Liver (tissue), 9 donors: Measurements from ENCODE around the gene STAP2. TPM values are rescaled to one million over a fixed set of nuclear protein-coding genes. Genes with fewer than 3 reads are reported as not detected.

Experiments used
- DNase-seq: peaks from one replicate; pipeline ENCODE4 v3.0.0-alpha.2; 2017; ENCODE audit warnings: low spot score
- H3K27ac ChIP-seq, 2 donors: one replicate each; pipeline ENCODE4 v1.7.0; 2013; ENCODE audit warnings: inconsistent platforms in 2 of 2, low read length in 2 of 2, control low read depth in 1 of 2, low read depth in 1 of 2, mild to moderate bottlenecking in 1 of 2
- H3K27me3 ChIP-seq, 4 donors: one replicate each; pipeline versions ENCODE4 v1.6.1 to v1.7.0; 2013; ENCODE audit warnings: low read length in 3 of 4, inconsistent platforms in 1 of 4, mild to moderate bottlenecking in 1 of 4, moderate library complexity in 1 of 4; ENCODE audit not compliant: control insufficient read depth in 4 of 4, insufficient read depth in 4 of 4
- H3K36me3 ChIP-seq, 4 donors: one replicate each; pipeline versions ENCODE4 v1.6.1 to v1.7.0; 2013; ENCODE audit warnings: low read length in 3 of 4, mild to moderate bottlenecking in 3 of 4, low read depth in 1 of 4, moderate library complexity in 1 of 4; ENCODE audit not compliant: control insufficient read depth in 4 of 4, insufficient read depth in 3 of 4
- H3K4me1 ChIP-seq, 4 donors: one replicate each; pipeline versions ENCODE4 v1.6.1 to v1.7.0; 2013; ENCODE audit warnings: low read length in 3 of 4, mild to moderate bottlenecking in 3 of 4, moderate library complexity in 1 of 4; ENCODE audit not compliant: control insufficient read depth in 4 of 4, insufficient read depth in 4 of 4
- H3K4me3 ChIP-seq, 3 donors: one replicate each; pipeline versions ENCODE4 v1.6.1 to v1.7.0; 2013; ENCODE audit warnings: low read length in 3 of 3, control low read depth in 1 of 3, low read depth in 1 of 3, mild to moderate bottlenecking in 1 of 3
- H3K9ac ChIP-seq, 2 donors: one replicate each; pipeline ENCODE4 v1.7.0; 2013; ENCODE audit warnings: low read length in 2 of 2, mild to moderate bottlenecking in 2 of 2, moderate library complexity in 2 of 2, control low read depth in 1 of 2, low read depth in 1 of 2
- H3K9me3 ChIP-seq, 4 donors: one replicate each; pipeline versions ENCODE4 v1.6.1 to v1.7.0; 2013; ENCODE audit warnings: low read length in 3 of 4; ENCODE audit not compliant: control insufficient read depth in 4 of 4
- FOXA1 ChIP-seq: IDR thresholded peaks from 2 replicates; pipeline ENCODE4 v1.6.1; 2016; ENCODE audit warnings: antibody characterized with exemption
- FOXA2 ChIP-seq: IDR thresholded peaks from 2 replicates; pipeline ENCODE4 v1.6.1; 2016; ENCODE audit warnings: antibody characterized with exemption
- GABPA ChIP-seq, 2 donors: IDR thresholded peaks in 1 of 2; conservative IDR thresholded peaks in 1 of 2; 2 replicates each; pipeline ENCODE4 v1.6.1; 2016; ENCODE audit warnings: antibody characterized with exemption in 2 of 2, mild to moderate bottlenecking in 1 of 2, moderate library complexity in 1 of 2
- HNF4A ChIP-seq, 2 donors: conservative IDR thresholded peaks; 2 replicates each; pipeline ENCODE4 v1.6.1; 2016; ENCODE audit warnings: antibody characterized with exemption in 2 of 2, mild to moderate bottlenecking in 2 of 2
- HNF4G ChIP-seq: IDR thresholded peaks from 2 replicates; pipeline ENCODE4 v1.6.1; 2016; ENCODE audit warnings: antibody characterized with exemption
- NR2F2 ChIP-seq: IDR thresholded peaks from 2 replicates; pipeline ENCODE4 v1.6.1; 2016; ENCODE audit warnings: antibody characterized with exemption
- RAD21 ChIP-seq, 2 donors: IDR thresholded peaks; 2 replicates each; pipeline ENCODE4 v1.6.1; 2016; ENCODE audit warnings: antibody characterized with exemption in 2 of 2, mild to moderate bottlenecking in 2 of 2
- RXRA ChIP-seq, 2 donors: IDR thresholded peaks; 2 replicates each; pipeline ENCODE4 v1.6.1; 2017 to 2018; ENCODE audit warnings: antibody characterized with exemption in 2 of 2, mild to moderate bottlenecking in 1 of 2
- SP1 ChIP-seq: IDR thresholded peaks from 2 replicates; pipeline ENCODE4 v1.6.1; 2018; ENCODE audit warnings: antibody characterized with exemption, mild to moderate bottlenecking
- WGBS: extraction: QIAGEN DNeasy Blood & Tissue Kit; methylation state at CpG from one replicate; pipeline ENCODE4 v1.1.7; 2013; 5-methylcytosine and 5-hydroxymethylcytosine counted together
- polyA plus RNA-seq, 2 donors: library from polyadenylated mRNA; stranded (reverse) in 1 of 2; unstranded in 1 of 2; fragments of 200-250 nt in 1 of 2; fragments of >200 nt in 1 of 2; fragmentation: Nextera tagmentation in 1 of 2; extraction: Ambion mirVana in 1 of 2; gene quantifications; one replicate each; pipeline versions ENCODE4 v1.2.1 to v1.2.3, GENCODE V29; 2013 to 2015
- total RNA-seq, 2 donors: library from RNA; depleted of rRNA; stranded (reverse); fragments of >200 nt; gene quantifications; one replicate each; pipeline ENCODE4 v1.2.3, GENCODE V29; 2014
- TF ChIP-seq, protein P1 (sequence below): IDR thresholded peaks from 2 replicates; pipeline ENCODE4 v1.6.1; 2016; ENCODE audit warnings: antibody characterized with exemption
- TF ChIP-seq, protein P2 (sequence below): IDR thresholded peaks from 2 replicates; pipeline ENCODE4 v1.6.1; 2016; ENCODE audit warnings: antibody characterized with exemption
- TF ChIP-seq, protein P3 (sequence below): IDR thresholded peaks from 2 replicates; pipeline ENCODE4 v1.6.1; 2016; ENCODE audit warnings: antibody characterized with exemption
- TF ChIP-seq, protein P4 (sequence below): fragments of 150-350 bp; IDR thresholded peaks from 2 replicates; pipeline ENCODE4 v1.5.1; 2017; ENCODE audit warnings: improper control_type of control experiment, low read depth, low read length; ENCODE audit not compliant: missing input control
- donor health status: healthy.
- donor health status: healthy.
- donor health status: healthy.
- donor health status: healthy.
- donor health status: healthy.

Gene STAP2
- total and polyA plus RNA-seq, 4 donors: 8.6 to 26.4 (median 24.0) TPM

DNA sequence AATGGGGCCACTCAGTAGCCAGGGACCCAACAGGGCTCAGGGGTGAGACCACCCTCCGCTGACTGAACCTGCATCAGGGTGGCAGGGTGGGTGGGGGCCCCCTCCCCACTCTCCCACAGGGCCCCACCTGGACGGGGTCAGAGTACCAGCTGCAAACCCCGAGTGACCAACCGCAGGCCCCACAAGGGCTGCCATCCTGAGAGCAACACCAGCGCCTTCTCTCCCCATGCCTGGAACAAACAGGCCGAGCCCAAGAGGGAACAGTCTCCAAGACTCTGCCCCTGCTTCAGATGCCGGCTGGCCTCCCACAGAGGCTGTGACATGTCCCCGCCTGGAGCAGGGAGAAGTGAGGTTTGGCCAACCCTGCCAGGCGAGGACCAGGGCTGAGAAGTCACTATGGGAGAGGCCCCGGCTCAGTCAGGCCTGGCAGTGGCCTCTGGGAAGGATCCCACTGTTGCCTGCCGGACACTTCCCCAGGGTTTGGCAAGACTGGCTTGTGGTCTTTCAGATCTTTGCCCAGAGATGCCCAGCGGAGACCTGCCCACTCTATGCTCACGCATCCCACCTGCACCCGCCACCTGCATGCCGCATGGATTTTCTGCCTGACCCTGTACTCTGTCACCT, 31.9 kb upstream of the STAP2 start:
- Histone ChIP-seq H3K9me3 (no peaks in the 10 kb centered on the region), H3K4me3 (no peak overlapping the region), H3K27ac (no peak overlapping the region), H3K27me3 (no peaks in the 10 kb centered on the region), H3K36me3 (peaks cover 0 to 12% (median 9%) of the 10 kb centered on the region in 4 donors), H3K9ac (no peak overlapping the region), H3K4me1 (peaks cover 24 to 72% (median 47%) of the 10 kb centered on the region in 4 donors)
- WGBS: 92% methylated on average over 15 of the region's 15 CpGs
- TF ChIP-seq RAD21 (IDR thresholded peaks at IDR 0.05): no peak
- no peak for TF ChIP-seq HNF4A (conservative IDR thresholded peaks at IDR 0.05)
- TF ChIP-seq, protein P1, sequence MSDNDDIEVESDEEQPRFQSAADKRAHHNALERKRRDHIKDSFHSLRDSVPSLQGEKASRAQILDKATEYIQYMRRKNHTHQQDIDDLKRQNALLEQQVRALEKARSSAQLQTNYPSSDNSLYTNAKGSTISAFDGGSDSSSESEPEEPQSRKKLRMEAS: no peak
- no peak for TF ChIP-seq GABPA (IDR thresholded peaks at IDR 0.05 in 1 of 2, conservative IDR thresholded peaks at IDR 0.05 in 1 of 2)
- DNase-seq: no peak

DNA sequence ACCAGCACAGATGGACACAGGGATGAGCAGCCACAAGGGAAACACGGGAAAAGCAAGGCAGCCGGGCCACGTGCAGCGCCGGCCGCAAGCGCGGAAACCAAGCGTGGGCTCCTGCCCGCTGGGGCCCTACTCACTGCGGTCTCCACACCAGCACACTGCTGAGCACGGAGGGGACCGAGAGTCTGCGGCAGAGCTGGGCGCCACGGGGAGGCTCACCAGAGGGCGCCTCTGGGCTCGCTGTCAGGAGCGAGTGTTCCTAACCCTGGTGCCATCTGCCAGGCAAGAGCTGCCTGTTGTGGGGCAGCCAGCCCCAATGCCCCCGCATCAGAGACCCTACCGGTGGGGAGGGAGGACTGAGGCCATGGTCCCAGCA, 31.2 kb upstream of the STAP2 start:
- WGBS: 67% methylated on average over 21 of the region's 21 CpGs
- no peak overlapping the region for H3K4me3 ChIP-seq
- H3K9ac ChIP-seq: no peak overlapping the region
- no peaks in the 10 kb centered on the region for H3K9me3 ChIP-seq
- no peaks in the 10 kb centered on the region for H3K27me3 ChIP-seq
- DNase-seq: peak; percentile 74
- peaks cover 3 to 17% (median 11%) of the 10 kb centered on the region in 4 donors for H3K36me3 ChIP-seq
- TF ChIP-seq FOXA2 (no peak), RAD21 (IDR thresholded peaks at IDR 0.05) (peak in 1 of 2 donors; percentile 55), FOXA1 (no peak), HNF4G (no peak), SP1 (no peak)
- TF ChIP-seq, protein P2, sequence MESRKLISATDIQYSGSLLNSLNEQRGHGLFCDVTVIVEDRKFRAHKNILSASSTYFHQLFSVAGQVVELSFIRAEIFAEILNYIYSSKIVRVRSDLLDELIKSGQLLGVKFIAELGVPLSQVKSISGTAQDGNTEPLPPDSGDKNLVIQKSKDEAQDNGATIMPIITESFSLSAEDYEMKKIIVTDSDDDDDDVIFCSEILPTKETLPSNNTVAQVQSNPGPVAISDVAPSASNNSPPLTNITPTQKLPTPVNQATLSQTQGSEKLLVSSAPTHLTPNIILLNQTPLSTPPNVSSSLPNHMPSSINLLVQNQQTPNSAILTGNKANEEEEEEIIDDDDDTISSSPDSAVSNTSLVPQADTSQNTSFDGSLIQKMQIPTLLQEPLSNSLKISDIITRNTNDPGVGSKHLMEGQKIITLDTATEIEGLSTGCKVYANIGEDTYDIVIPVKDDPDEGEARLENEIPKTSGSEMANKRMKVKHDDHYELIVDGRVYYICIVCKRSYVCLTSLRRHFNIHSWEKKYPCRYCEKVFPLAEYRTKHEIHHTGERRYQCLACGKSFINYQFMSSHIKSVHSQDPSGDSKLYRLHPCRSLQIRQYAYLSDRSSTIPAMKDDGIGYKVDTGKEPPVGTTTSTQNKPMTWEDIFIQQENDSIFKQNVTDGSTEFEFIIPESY: no peak
- TF ChIP-seq, protein P3, sequence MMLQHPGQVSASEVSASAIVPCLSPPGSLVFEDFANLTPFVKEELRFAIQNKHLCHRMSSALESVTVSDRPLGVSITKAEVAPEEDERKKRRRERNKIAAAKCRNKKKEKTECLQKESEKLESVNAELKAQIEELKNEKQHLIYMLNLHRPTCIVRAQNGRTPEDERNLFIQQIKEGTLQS: no peak
- TF ChIP-seq, protein P4, sequence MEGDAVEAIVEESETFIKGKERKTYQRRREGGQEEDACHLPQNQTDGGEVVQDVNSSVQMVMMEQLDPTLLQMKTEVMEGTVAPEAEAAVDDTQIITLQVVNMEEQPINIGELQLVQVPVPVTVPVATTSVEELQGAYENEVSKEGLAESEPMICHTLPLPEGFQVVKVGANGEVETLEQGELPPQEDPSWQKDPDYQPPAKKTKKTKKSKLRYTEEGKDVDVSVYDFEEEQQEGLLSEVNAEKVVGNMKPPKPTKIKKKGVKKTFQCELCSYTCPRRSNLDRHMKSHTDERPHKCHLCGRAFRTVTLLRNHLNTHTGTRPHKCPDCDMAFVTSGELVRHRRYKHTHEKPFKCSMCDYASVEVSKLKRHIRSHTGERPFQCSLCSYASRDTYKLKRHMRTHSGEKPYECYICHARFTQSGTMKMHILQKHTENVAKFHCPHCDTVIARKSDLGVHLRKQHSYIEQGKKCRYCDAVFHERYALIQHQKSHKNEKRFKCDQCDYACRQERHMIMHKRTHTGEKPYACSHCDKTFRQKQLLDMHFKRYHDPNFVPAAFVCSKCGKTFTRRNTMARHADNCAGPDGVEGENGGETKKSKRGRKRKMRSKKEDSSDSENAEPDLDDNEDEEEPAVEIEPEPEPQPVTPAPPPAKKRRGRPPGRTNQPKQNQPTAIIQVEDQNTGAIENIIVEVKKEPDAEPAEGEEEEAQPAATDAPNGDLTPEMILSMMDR: peak; percentile 15
- H3K27ac ChIP-seq: peak overlapping the region; percentile 51 to 69
- peaks cover 18 to 65% (median 40%) of the 10 kb centered on the region in 4 donors for H3K4me1 ChIP-seq

DNA sequence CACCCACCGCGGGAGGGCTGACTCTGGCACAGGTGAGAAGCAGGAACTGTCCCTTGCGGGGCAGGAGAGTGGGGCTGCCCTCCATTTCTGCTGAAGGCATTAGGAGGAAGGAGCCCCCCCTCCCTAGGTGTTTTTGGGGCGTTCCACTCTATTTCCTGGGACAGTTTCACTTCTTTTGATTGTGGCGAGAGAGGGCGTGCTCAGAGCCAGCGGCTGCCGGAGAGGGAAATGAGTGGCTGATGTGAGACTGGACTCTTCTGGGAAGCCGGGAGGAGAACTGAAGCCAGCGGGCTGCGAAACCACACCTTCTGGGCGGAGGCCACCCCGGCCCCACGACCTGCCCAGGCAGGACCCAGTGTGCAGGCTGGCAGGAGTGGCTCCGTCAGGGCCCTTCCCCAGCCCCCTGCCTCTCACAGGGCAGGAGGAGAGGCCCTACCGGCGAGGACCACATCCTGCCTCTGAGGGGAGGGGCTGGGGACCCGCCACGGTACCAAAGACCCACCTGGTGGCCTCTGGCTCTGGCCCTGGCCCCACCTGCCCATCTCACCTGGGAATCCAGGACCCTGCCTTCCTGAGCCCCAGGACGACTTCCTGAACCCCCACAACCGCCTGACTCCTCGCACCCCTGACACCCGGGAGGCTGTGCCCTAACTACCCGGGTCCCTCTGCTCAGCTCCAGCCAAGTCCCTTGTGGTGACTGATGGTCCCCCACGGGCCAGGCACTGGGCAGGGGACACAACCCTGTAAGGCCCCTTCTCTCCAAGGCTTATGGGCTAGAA, 30.7 kb upstream of the STAP2 start:
- no peaks in the 10 kb centered on the region for H3K9me3 ChIP-seq
- H3K4me3 ChIP-seq: no peak overlapping the region
- H3K36me3 ChIP-seq: peaks cover 4 to 18% (median 11%) of the 10 kb centered on the region in 4 donors
- DNase-seq: peak; percentile 64
- H3K27me3 ChIP-seq: no peaks in the 10 kb centered on the region
- H3K9ac ChIP-seq: no peak overlapping the region
- H3K4me1 ChIP-seq: peaks cover 12 to 60% (median 35%) of the 10 kb centered on the region in 4 donors
- peak overlapping the region; percentile 51 to 69 for H3K27ac ChIP-seq
- no peak for TF ChIP-seq RAD21 (IDR thresholded peaks at IDR 0.05)
- TF ChIP-seq RXRA (IDR thresholded peaks at IDR 0.05): no peak
- TF ChIP-seq NR2F2: no peak
- TF ChIP-seq SP1: no peak
- TF ChIP-seq HNF4A (conservative IDR thresholded peaks at IDR 0.05): no peak
- 55% methylated on average over 25 of the region's 25 CpGs for WGBS
